B cell (primary cell): ENCODE data around the gene TCF7L1. TPM values are rescaled to one million over a fixed set of nuclear protein-coding genes. Genes with fewer than 3 reads are reported as not detected.

Source experiments
- ATAC-seq: fragments of 200-7000 bp; cut with Tn5 transposase; one replicate; pipeline ENCODE4 v1.10.0; 2021; ENCODE audit warnings: low read depth, mild to moderate bottlenecking, moderate number of reproducible peaks, moderate library complexity
- CTCF ChIA-PET: fragments of 350-600 bp; sonication (Branson Sonifier 250); formaldehyde crosslinking; loops from one replicate; lab custom pipeline; 2021; ENCODE audit warnings: antibody characterized with exemption, inconsistent platforms; lab: Charles Lee
- POLR2A ChIA-PET: fragments of 350-600 bp; sonication (Branson Sonifier 250); formaldehyde crosslinking; loops from one replicate; lab custom pipeline; 2021; ENCODE audit warnings: antibody characterized with exemption; lab: Charles Lee
- DNase-seq: peaks from one replicate; pipeline ENCODE4 v3.0.0; 2013
- H2AFZ ChIP-seq: 2 replicates; pipeline ENCODE4 v1.6.1; 2012; ENCODE audit warnings: mild to moderate bottlenecking, low read depth, low read length; ENCODE audit not compliant: insufficient read depth, poor library complexity, severe bottlenecking
- H3K27ac ChIP-seq, 2 donors: 1 replicate in 1 of 2; 2 replicates in 1 of 2; pipeline ENCODE4 v1.5.1; 2012 to 2013; ENCODE audit warnings: low read length in 2 of 2, mild to moderate bottlenecking in 2 of 2, moderate library complexity in 1 of 2
- H3K27me3 ChIP-seq, 4 experiments: fragments of 200-600 bp in 1 of 4; sonication (generic) in 1 of 4; replicated peaks in 1 of 4; 1 replicate in 2 of 4; 2 replicates in 2 of 4; pipeline versions ENCODE4 v1.6.1 to v1.7.0; 2013 to 2016; ENCODE audit warnings: low read length in 3 of 4, mild to moderate bottlenecking in 2 of 4, mixed read lengths in 1 of 4, moderate library complexity in 1 of 4; ENCODE audit not compliant: insufficient read depth in 4 of 4, control insufficient read depth in 3 of 4; ENCODE audit errors: control extremely low read depth in 1 of 4
- H3K36me3 ChIP-seq, 2 experiments: replicated peaks in 1 of 2; 1 replicate in 1 of 2; 2 replicates in 1 of 2; pipeline versions ENCODE4 v1.6.1 to v1.7.1; 2013; ENCODE audit warnings: low read length in 1 of 2; ENCODE audit not compliant: insufficient read depth in 2 of 2, control insufficient read depth in 1 of 2; ENCODE audit errors: control extremely low read depth in 1 of 2, extremely low read depth in 1 of 2
- H3K4me1 ChIP-seq, 2 donors: fragments of 200-600 bp in 1 of 2; sonication (generic) in 1 of 2; 1 replicate in 1 of 2; 2 replicates in 1 of 2; pipeline versions ENCODE4 v1.5.1 to v1.6.1; 2013 to 2017; ENCODE audit warnings: low read length in 2 of 2; ENCODE audit not compliant: control insufficient read depth in 2 of 2, insufficient read depth in 2 of 2
- H3K4me2 ChIP-seq: replicated peaks from 2 replicates; pipeline ENCODE3; 2012; ENCODE audit warnings: mild to moderate bottlenecking, low read depth, low read length; ENCODE audit not compliant: poor library complexity, severe bottlenecking
- H3K4me3 ChIP-seq, 5 experiments: fragments of 200-600 bp in 1 of 5; sonication (generic) in 1 of 5; 1 replicate in 3 of 5; 2 replicates in 2 of 5; pipeline versions ENCODE4 v1.5.1 to v1.7.0; 2011 to 2016; ENCODE audit warnings: low read length in 4 of 5, mild to moderate bottlenecking in 4 of 5, low read depth in 2 of 5, control low read depth in 1 of 5, moderate library complexity in 1 of 5; ENCODE audit not compliant: insufficient read depth in 1 of 5; ENCODE audit errors: control extremely low read depth in 1 of 5, extremely low read depth in 1 of 5
- H3K79me2 ChIP-seq: fragments of 200-600 bp; sonication (generic); one replicate; pipeline ENCODE4 v1.6.0; 2016; ENCODE audit warnings: low read length; ENCODE audit not compliant: control insufficient read depth, insufficient read depth
- H3K9ac ChIP-seq: fragments of 200-600 bp; sonication (generic); 2 replicates; pipeline ENCODE4 v1.6.1; 2017; ENCODE audit warnings: mild to moderate bottlenecking, low read length, moderate library complexity
- H3K9me3 ChIP-seq, 3 donors: one replicate each; pipeline versions ENCODE4 v1.6.1 to v1.7.1; 2013; ENCODE audit warnings: low read length in 2 of 3; ENCODE audit not compliant: control insufficient read depth in 2 of 3, insufficient read depth in 1 of 3; ENCODE audit errors: control extremely low read depth in 1 of 3
- H4K20me1 ChIP-seq: 2 replicates; pipeline ENCODE4 v1.6.0; 2012; ENCODE audit warnings: mild to moderate bottlenecking, low read length; ENCODE audit not compliant: insufficient read depth, control insufficient read depth, poor library complexity, severe bottlenecking
- H3K27ac Mint-ChIP-seq: one replicate; pipeline ENCODE4 v1.8.0; 2021; ENCODE audit warnings: mixed read lengths
- H3K27me3 Mint-ChIP-seq: one replicate; pipeline ENCODE4 v1.8.0; 2021; ENCODE audit warnings: mixed read lengths
- H3K4me1 Mint-ChIP-seq: one replicate; pipeline ENCODE4 v1.8.0; 2021; ENCODE audit warnings: mixed read lengths
- H3K4me3 Mint-ChIP-seq: one replicate; pipeline ENCODE4 v1.8.0; 2021; ENCODE audit warnings: mixed read lengths
- H3K9me3 Mint-ChIP-seq: one replicate; pipeline ENCODE4 v1.8.0; 2022; ENCODE audit warnings: mixed read lengths; ENCODE audit not compliant: insufficient read depth
- EZH2 ChIP-seq: IDR thresholded peaks from 2 replicates; pipeline ENCODE4 v1.6.1; 2012; ENCODE audit warnings: borderline replicate concordance, low read depth, mild to moderate bottlenecking, moderate library complexity, low read length; ENCODE audit not compliant: insufficient read depth, poor library complexity, severe bottlenecking
- WGBS: methylation state at CpG from one replicate; pipeline ENCODE4 v1.1.5; 2013; ENCODE audit warnings: missing lambda C conversion rate; ENCODE audit not compliant: insufficient coverage; 5-methylcytosine and 5-hydroxymethylcytosine counted together
- intact Hi-C: fragments of 100-400 bp; cut with micrococcal nuclease; formaldehyde crosslinking; loops from one replicate; pipeline ENCODE4 v1.10.0; 2022
- polyA plus RNA-seq: library from polyadenylated mRNA; depleted of rRNA; stranded (reverse); fragments of >200 nt; gene quantifications from 2 replicates; pipeline ENCODE4 v1.2.3, GENCODE V29; 2012
- total RNA-seq, 2 donors: library from RNA; stranded (reverse); fragments of 120-200 nt in 1 of 2; gene quantifications; 1 replicate in 1 of 2; 2 replicates in 1 of 2; pipeline versions ENCODE4 v1.2.3 to v1.2.4, GENCODE V29; 2013 to 2022
- TF ChIP-seq, protein P1 (sequence below): fragments of 200-600 bp; IDR thresholded peaks from one replicate; pipeline ENCODE4 v1.8.0; 2022; ENCODE audit warnings: antibody characterized with exemption, mild to moderate bottlenecking

Gene TCF7L1
- total and polyA plus RNA-seq, 2 donors (not counting 1 experiment from before 2014, with no cell fraction given) = 0.67 to 0.81 TPM

DNA sequence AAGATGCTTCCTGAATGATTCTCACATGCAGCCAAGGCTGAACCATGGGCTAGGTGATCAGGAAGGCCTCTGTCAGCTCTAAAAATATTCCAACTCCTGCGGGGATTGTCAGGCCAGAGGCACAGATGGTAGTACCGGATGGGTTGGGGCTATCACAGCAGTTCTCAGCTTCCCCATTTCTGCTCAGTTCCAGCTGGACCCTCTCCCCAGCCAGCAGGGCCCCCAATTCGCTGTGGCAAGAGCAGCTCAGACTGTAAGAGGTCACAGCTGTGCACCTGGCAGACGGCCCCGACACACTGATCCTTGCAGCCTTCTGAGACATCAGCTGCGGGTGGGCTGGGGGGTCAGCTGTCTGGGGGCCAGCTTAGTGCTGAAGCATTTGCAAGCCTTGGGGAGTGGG lies 43.6 kb upstream of the TCF7L1 start:
- no peak overlapping the region for H3K9ac ChIP-seq
- CTCF ChIA-PET = no interaction called here
- H3K36me3 ChIP-seq = no peaks in the 10 kb centered on the region
- H3K79me2 ChIP-seq = no peaks in the 10 kb centered on the region
- peaks cover 0 to 12% (median 2%) of the 10 kb centered on the region in 4 experiments for H3K27me3 ChIP-seq
- H3K4me1 Mint-ChIP-seq = no peaks in the 10 kb centered on the region
- DNase-seq (no peak), ATAC-seq (no peak)
- H3K4me3 Mint-ChIP-seq = no peak overlapping the region
- POLR2A ChIA-PET = no interaction called here
- H3K27me3 Mint-ChIP-seq = peaks cover 3% of the 10 kb centered on the region
- H2AFZ ChIP-seq = no peak overlapping the region
- no peaks in the 10 kb centered on the region for H3K9me3 Mint-ChIP-seq
- H3K27ac Mint-ChIP-seq = no peak overlapping the region
- WGBS = 53% methylated on average over 6 of the region's 6 CpGs
- H3K4me3 ChIP-seq = no peak overlapping the region
- no peaks in the 10 kb centered on the region for H4K20me1 ChIP-seq
- no peak overlapping the region for H3K27ac ChIP-seq
- peaks cover 3 to 6% of the 10 kb centered on the region in 2 donors for H3K4me1 ChIP-seq
- intact Hi-C loops = no loop called here
- TF ChIP-seq, protein P1, sequence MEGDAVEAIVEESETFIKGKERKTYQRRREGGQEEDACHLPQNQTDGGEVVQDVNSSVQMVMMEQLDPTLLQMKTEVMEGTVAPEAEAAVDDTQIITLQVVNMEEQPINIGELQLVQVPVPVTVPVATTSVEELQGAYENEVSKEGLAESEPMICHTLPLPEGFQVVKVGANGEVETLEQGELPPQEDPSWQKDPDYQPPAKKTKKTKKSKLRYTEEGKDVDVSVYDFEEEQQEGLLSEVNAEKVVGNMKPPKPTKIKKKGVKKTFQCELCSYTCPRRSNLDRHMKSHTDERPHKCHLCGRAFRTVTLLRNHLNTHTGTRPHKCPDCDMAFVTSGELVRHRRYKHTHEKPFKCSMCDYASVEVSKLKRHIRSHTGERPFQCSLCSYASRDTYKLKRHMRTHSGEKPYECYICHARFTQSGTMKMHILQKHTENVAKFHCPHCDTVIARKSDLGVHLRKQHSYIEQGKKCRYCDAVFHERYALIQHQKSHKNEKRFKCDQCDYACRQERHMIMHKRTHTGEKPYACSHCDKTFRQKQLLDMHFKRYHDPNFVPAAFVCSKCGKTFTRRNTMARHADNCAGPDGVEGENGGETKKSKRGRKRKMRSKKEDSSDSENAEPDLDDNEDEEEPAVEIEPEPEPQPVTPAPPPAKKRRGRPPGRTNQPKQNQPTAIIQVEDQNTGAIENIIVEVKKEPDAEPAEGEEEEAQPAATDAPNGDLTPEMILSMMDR = no peak
- TF ChIP-seq EZH2 = no peak
- no peak overlapping the region for H3K4me2 ChIP-seq
- no peaks in the 10 kb centered on the region for H3K9me3 ChIP-seq

DNA sequence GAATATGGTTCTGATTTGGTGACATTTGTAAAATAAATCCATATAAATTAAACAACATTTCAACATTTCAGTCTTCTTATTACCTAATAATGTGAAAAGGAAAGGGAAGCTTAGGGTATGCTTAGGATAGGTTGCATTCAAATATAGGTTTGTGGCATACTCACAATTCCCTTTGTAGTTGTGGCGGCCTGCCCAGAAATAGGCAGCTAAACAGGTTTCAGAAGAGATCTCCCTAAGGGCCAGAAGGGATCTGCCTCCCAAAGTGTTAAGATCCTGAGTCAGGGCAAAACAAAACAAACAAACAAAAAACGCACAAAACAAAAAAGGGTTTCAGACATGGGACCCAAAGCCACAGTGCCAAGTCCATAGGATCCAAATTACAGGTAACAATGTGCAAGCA lies 41.4 kb upstream of the TCF7L1 start:
- Histone ChIP-seq H3K79me2 (no peaks in the 10 kb centered on the region), H4K20me1 (no peaks in the 10 kb centered on the region), H3K9ac (no peak overlapping the region), H3K4me2 (no peak overlapping the region), H2AFZ (no peak overlapping the region), H3K36me3 (no peaks in the 10 kb centered on the region), H3K27ac (no peak overlapping the region), H3K9me3 (no peaks in the 10 kb centered on the region), H3K27me3 (peaks cover 0 to 8% (median 2%) of the 10 kb centered on the region in 4 experiments), H3K4me3 (no peak overlapping the region), H3K4me1 (peaks cover 3 to 6% of the 10 kb centered on the region in 2 donors)
- Mint-ChIP-seq H3K4me3 (no peak overlapping the region), H3K27ac (no peak overlapping the region), H3K9me3 (no peaks in the 10 kb centered on the region), H3K27me3 (peaks cover 12% of the 10 kb centered on the region), H3K4me1 (no peaks in the 10 kb centered on the region)
- CTCF ChIA-PET = interaction anchor here (1.2 kb wide), 1 partner anchor 25 kb away, joined by 3 read pairs; no protein-coding TSS in a partner anchor
- WGBS = 86% methylated on average over 1 of the region's 2 CpGs
- ATAC-seq = no peak
- POLR2A ChIA-PET = no interaction called here
- intact Hi-C loops = no loop called here
- TF ChIP-seq, protein P1 = no peak
- TF ChIP-seq EZH2 = no peak
- no peak for DNase-seq
